ENCODE measurements around the gene B3GNT8. TPM values are rescaled to one million over a fixed set of nuclear protein-coding genes. Genes with fewer than 3 reads are reported as not detected.

The B3GNT8 gene
- total RNA-seq, 1 experiment from 2014 or later, result 0.96 TPM

GRCh38 chr19:41411968-41412265 lies 15.3 kb downstream of the B3GNT8 start:
- peaks cover 4% of the 10 kb centered on the region for H3K23me2 ChIP-seq (ENCODE audit: insufficient read length, low read depth, low read length, poor library complexity, severe bottlenecking)
- no peak overlapping the region for H4K91ac ChIP-seq (ENCODE audit: insufficient read length, low read depth, low read length)
- H3K4me1 Mint-ChIP-seq, result peaks cover 6 to 14% of the 10 kb centered on the region in 2 experiments
- H3K4me2 ChIP-seq (ENCODE audit: insufficient read depth, insufficient read length, low read length), result no peak overlapping the region
- no peaks in the 10 kb centered on the region for H3K9me3 Mint-ChIP-seq
- H3K56ac ChIP-seq (ENCODE audit: insufficient read length, low read depth, low read length), result no peak overlapping the region
- H3K27me3 ChIP-seq (ENCODE audit: insufficient read depth, low read length), result no peaks in the 10 kb centered on the region
- H3K79me2 ChIP-seq (ENCODE audit: insufficient read depth, low read length), result no peaks in the 10 kb centered on the region
- no peak overlapping the region for H4K8ac ChIP-seq (replicated peaks; ENCODE audit: insufficient read length, low read depth, low read length)
- H3T11ph ChIP-seq (ENCODE audit: low read length), result no peak overlapping the region
- DNase-seq, result no peak
- no peak overlapping the region for H2AFZ ChIP-seq (ENCODE audit: low read length)
- no peak for TF ChIP-seq CTCF (conservative IDR thresholded peaks at IDR 0.05)
- H3K18ac ChIP-seq (ENCODE audit: insufficient read length, low read depth, low read length), result no peak overlapping the region
- WGBS (ENCODE audit: extremely low coverage, insufficient read length, low lambda C conversion rate), result no CpG with 5 or more reads among the region's 11 CpGs
- H3K4me1 ChIP-seq (ENCODE audit: insufficient read depth, low read length), result no peaks in the 10 kb centered on the region; the same call in 1 of the 2 replicates
- no peaks in the 10 kb centered on the region for H3K9me3 ChIP-seq (ENCODE audit: control insufficient read depth, low read depth, low read length)
- H3K14ac ChIP-seq (ENCODE audit: insufficient read depth, low read length), result no peak overlapping the region
- H2BK20ac ChIP-seq (ENCODE audit: low read depth, low read length, poor library complexity, severe bottlenecking), result no peak overlapping the region
- no peak overlapping the region for H3K4ac ChIP-seq (ENCODE audit: low read depth, low read length)
- no peaks in the 10 kb centered on the region; the same call in 1 of the 2 replicates for H3K27me3 Mint-ChIP-seq (ENCODE audit: low read depth)
- H2AK5ac ChIP-seq (ENCODE audit: insufficient read length, low read length), result no peak overlapping the region
- H3K27ac Mint-ChIP-seq, result peak overlapping the region in 1 of 3 experiments; percentile 89; a peak in 2 of 7 replicates
- peaks cover 3% of the 10 kb centered on the region for H4K20me1 ChIP-seq (ENCODE audit: control insufficient read depth, insufficient read depth, insufficient read length)
- H2BK15ac ChIP-seq (ENCODE audit: low read depth, low read length), result no peak overlapping the region
- H2BK5ac ChIP-seq (ENCODE audit: insufficient read length, low read length), result no peak overlapping the region
- H2BK12ac ChIP-seq (ENCODE audit: insufficient read length, low read depth, low read length), result no peak overlapping the region
- no peak overlapping the region for H3K27ac ChIP-seq (ENCODE audit: insufficient read length, low read depth, low read length)
- no peak overlapping the region for H3K9ac ChIP-seq (ENCODE audit: extremely low read depth, insufficient read length, low read length)
- no peak overlapping the region for H2BK120ac ChIP-seq (ENCODE audit: low read depth, low read length, poor library complexity, severe bottlenecking)
- H4K5ac ChIP-seq (ENCODE audit: insufficient read length, low read depth, low read length), result no peak overlapping the region
- no peaks in the 10 kb centered on the region for H3K79me1 ChIP-seq (ENCODE audit: insufficient read depth, low read depth, low read length, poor library complexity, severe bottlenecking)
- H3K23ac ChIP-seq (ENCODE audit: insufficient read length, low read depth, low read length), result no peak overlapping the region
- no peak overlapping the region; a peak in 1 of 5 replicates for H3K4me3 Mint-ChIP-seq
- H3K36me3 Mint-ChIP-seq (ENCODE audit: insufficient read depth in 1 of 3, low read depth in 3 of 3), result peaks cover 0 to 23% (median 18%) of the 10 kb centered on the region in 3 experiments; a peak in 5 of 7 replicates
